ENCODE measurements around the gene NIT1.

GRCh38 chr1:161114556-161114955, 3.3 kb upstream of the NIT1 start:
- TF ChIP-seq CTCF (IDR thresholded peaks at IDR 0.05) (no peak), POLR2A (IDR thresholded peaks at IDR 0.05) (no peak)
